Heart left ventricle (tissue), 16 donors: ENCODE results near the gene CORO1C. TPM values are rescaled to one million over a fixed set of nuclear protein-coding genes. Genes with fewer than 3 reads are reported as not detected.

Experiments used
- ATAC-seq, 4 donors: fragments of 200-7000 bp; cut with Tn5 transposase; one replicate each; pipeline ENCODE4 v1.9.1; 2020 to 2022; ENCODE audit warnings: moderate library complexity in 4 of 4, mild to moderate bottlenecking in 3 of 4, moderate number of reproducible peaks in 1 of 4
- DNase-seq, 5 donors: peaks; one replicate each; pipeline ENCODE4 v3.0.0-alpha.2; 2020
- H3K27ac ChIP-seq, 12 donors: fragments of 200-600 bp; sonication (generic) in 4 of 12; one replicate each; pipeline versions ENCODE4 v1.5.0 to v1.8.0; 2016 to 2022; ENCODE audit warnings: mild to moderate bottlenecking in 2 of 12
- H3K27me3 ChIP-seq, 9 donors: fragments of 200-600 bp; sonication (generic) in 2 of 9; one replicate each; pipeline versions ENCODE4 v1.5.1 to v1.8.0; 2016 to 2022; ENCODE audit warnings: mild to moderate bottlenecking in 3 of 9
- H3K36me3 ChIP-seq, 9 donors: fragments of 200-600 bp; sonication (generic) in 2 of 9; one replicate each; pipeline versions ENCODE4 v1.5.0 to v1.8.0; 2018 to 2022; ENCODE audit warnings: mild to moderate bottlenecking in 2 of 9
- H3K4me1 ChIP-seq, 12 donors: fragments of 200-600 bp; sonication (generic) in 4 of 12; one replicate each; pipeline versions ENCODE4 v1.5.0 to v1.8.0; 2016 to 2022; ENCODE audit warnings: mild to moderate bottlenecking in 3 of 12
- H3K4me3 ChIP-seq, 12 donors: fragments of 200-600 bp; sonication (generic) in 4 of 12; one replicate each; pipeline versions ENCODE4 v1.5.0 to v1.8.0; 2017 to 2022; ENCODE audit warnings: mild to moderate bottlenecking in 9 of 12, moderate library complexity in 4 of 12
- H3K9me3 ChIP-seq, 12 donors: fragments of 200-600 bp; sonication (generic) in 4 of 12; one replicate each; pipeline versions ENCODE4 v1.5.0 to v1.8.0; 2016 to 2022; ENCODE audit warnings: mild to moderate bottlenecking in 1 of 12
- CTCF ChIP-seq, 12 donors: fragments of 200-600 bp; sonication (generic) in 4 of 12; IDR thresholded peaks; one replicate each; pipeline versions ENCODE4 v1.5.0 to v1.8.0; 2018 to 2022; ENCODE audit warnings: antibody characterized with exemption in 12 of 12, mild to moderate bottlenecking in 5 of 12
- POLR2A ChIP-seq, 2 donors: fragments of 450-650 bp; IDR thresholded peaks; one replicate each; pipeline ENCODE4 v1.6.1; 2017; ENCODE audit warnings: antibody characterized with exemption in 2 of 2, mild to moderate bottlenecking in 2 of 2, moderate library complexity in 2 of 2
- WGBS, 4 donors: extraction: QIAGEN DNeasy Blood & Tissue Kit in 2 of 4; methylation state at CpG; one replicate each; pipeline versions ENCODE4 v1.1.5 to v1.1.7; 2013 to 2018; 5-methylcytosine and 5-hydroxymethylcytosine counted together
- intact Hi-C, 10 donors: fragments of 100-400 bp; cut with DNase I; formaldehyde crosslinking; loops; one replicate each; pipeline versions ENCODE4 v1.11.1 to v1.14.2; 2022
- polyA plus RNA-seq, 2 donors: library from polyadenylated mRNA; stranded (reverse); fragments of 200-250 nt; gene quantifications; one replicate each; pipeline ENCODE4 v1.2.3, GENCODE V29; 2013
- total RNA-seq, 9 donors: library from RNA; depleted of rRNA in 2 of 9; stranded (reverse); fragments of >200 nt in 2 of 9; fragmentation: NEBNext Ultra II Directional in 3 of 9; extraction: Animal tissue kit (Norgen Biotek cat#: 25700) in 3 of 9; gene quantifications; one replicate each; pipeline versions ENCODE4 v1.1.0 to v1.2.4, GENCODE V29; 2016 to 2023
- donor health status: ischemic (EF 13 %, LVEDD 7.1; RV severe dilation, severe dysfunction).
- donor health status: healthy with polysubstance abuse.
- donor health status: DM: no; HTN: yes; CAD: no.
- donor health status: DM: no; HTN: no; CAD: no.
- donor health status: ischemic (EF 25% LVEDD 6.9; RV normal size, moderate dysfunction).
- donor health status: ischemic (EF 25% LVEDD 5.7; RV mildly dilated, moderate dysfunction).
- donor health status: healthy.
- donor health status: DM: yes; HTN: yes; CAD: no.
- donor health status: ischemic (EF 35%, LVEDD 5.7; RV mildly dilated, moderate dysfunction).
- donor health status: nonischemic (EF 11% LVEDD 7.7; RV severe dilation, severe dysfunction).
- donor health status: DM: yes; HTN: yes; CAD: no.
- donor health status: PGD.
- donor health status: ischemic (EF 29% LVEDD 5.4; RV normal size, mild dysfunction).
- donor health status: nonischemic (EF 23%, LVEDD 6.1; RV moderate dilation, normal function).

The CORO1C gene
- total and polyA plus RNA-seq, 11 donors = 18.3 to 119 (median 65.2) TPM

DNA sequence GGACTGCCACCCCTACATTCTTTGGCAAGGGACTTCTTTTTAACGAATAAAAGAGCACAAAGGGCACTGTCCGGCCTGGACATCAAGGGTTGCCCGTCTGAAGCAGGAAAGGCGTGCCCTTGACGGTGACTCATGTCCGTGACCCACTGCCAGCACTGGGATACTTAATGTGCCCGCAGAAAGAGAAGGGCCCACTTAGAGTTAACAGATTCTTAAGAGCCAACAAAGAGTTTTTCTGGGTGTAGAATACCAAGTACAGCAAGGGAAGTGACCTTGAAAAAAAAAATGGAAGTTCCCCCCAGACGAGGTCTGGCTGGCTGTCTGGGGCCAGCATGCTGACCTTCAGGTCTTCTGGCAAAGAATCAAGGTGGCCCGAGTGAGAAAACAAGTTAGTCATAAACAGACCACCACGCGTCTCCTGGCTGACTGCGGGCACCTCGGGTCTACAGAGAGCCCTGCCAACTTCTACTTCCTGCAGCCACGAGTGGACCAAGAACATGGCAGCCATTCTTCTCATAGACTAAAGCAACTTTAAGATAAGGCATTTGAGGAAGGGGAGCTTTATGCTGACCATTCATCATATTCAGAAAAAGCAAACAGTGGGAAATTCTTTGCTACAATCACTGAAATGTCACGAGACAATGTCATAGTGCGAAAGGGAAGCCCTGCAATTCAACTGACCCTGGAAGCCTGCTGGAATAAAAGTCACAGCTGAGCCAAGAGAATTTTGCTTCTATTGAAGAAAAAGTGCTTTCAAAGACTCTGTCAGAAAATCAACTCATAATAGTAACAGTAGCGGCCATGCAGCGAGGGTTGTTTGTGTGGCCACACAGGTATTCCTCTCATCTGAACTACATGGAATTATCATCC lies 87.1 kb downstream of the CORO1C start:
- Histone ChIP-seq H3K36me3 (peaks cover 0 to 51% (median 45%) of the 10 kb centered on the region in 9 donors), H3K4me1 (peaks cover 9 to 72% (median 42%) of the 10 kb centered on the region in 12 donors), H3K4me3 (no peak overlapping the region), H3K27me3 (no peaks in the 10 kb centered on the region), H3K9me3 (no peaks in the 10 kb centered on the region), H3K27ac (peak overlapping the region; percentile 40 to 83 (median 65))
- TF ChIP-seq POLR2A (IDR thresholded peaks at IDR 0.05) (no peak), CTCF (IDR thresholded peaks at IDR 0.05) (no peak)
- WGBS, 4 donors = 40 to 46% (median 43%) methylated on average over 18 of the region's 18 CpGs
- DNase-seq = peak in 2 of 5 donors; percentile 59 to 82
- ATAC-seq = peak; percentile 28 to 72 (median 54)
- intact Hi-C loops = no loop called here

- Histone ChIP-seq H3K4me1 (peaks cover 9 to 80% (median 48%) of the 10 kb centered on the region in 12 donors), H3K27ac (peak overlapping the region in 9 of 12 donors; percentile 46 to 83 (median 67)), H3K9me3 (no peaks in the 10 kb centered on the region), H3K4me3 (no peak overlapping the region), H3K36me3 (peaks cover 0 to 40% (median 34%) of the 10 kb centered on the region in 9 donors), H3K27me3 (no peaks in the 10 kb centered on the region)
- 95 to 99% (median 97%) methylated on average over 1 of the region's 1 CpG for WGBS, 4 donors
- intact Hi-C loops = no loop called here
- ATAC-seq (no peak), DNase-seq (no peak)
- no peak for TF ChIP-seq POLR2A (IDR thresholded peaks at IDR 0.05)
- no peak for TF ChIP-seq CTCF (IDR thresholded peaks at IDR 0.05)
These were observed 88.2 kb downstream of the CORO1C start for GRCh38 chr12:108642899-108643654.

- DNase-seq (no peak), ATAC-seq (no peak)
- 71 to 82% (median 74%) methylated on average over 16 of the region's 16 CpGs for WGBS, 4 donors
- Histone ChIP-seq H3K36me3 (peaks cover 0 to 33% (median 28%) of the 10 kb centered on the region in 9 donors), H3K4me1 (peaks cover 9 to 86% (median 55%) of the 10 kb centered on the region in 12 donors), H3K9me3 (no peaks in the 10 kb centered on the region), H3K4me3 (no peak overlapping the region), H3K27ac (peak overlapping the region in 5 of 12 donors; percentile 23 to 77 (median 47)), H3K27me3 (no peaks in the 10 kb centered on the region)
- TF ChIP-seq CTCF (IDR thresholded peaks at IDR 0.05) (no peak), POLR2A (IDR thresholded peaks at IDR 0.05) (no peak)
- intact Hi-C loops = no loop called here
These were observed 88.9 kb downstream of the CORO1C start for GRCh38 chr12:108642269-108642870.
